Smooth muscle cell (in vitro differentiated cells): ENCODE results near the gene RBM22. TPM values are rescaled to one million over a fixed set of nuclear protein-coding genes. Genes with fewer than 3 reads are reported as not detected.

Experiments used
- DNase-seq: peaks from one replicate; lab custom pipeline; 2025; ENCODE audit not compliant: unreplicated experiment; lab: John Stamatoyannopoulos, UW
- H2AFZ ChIP-seq: fragments of 200-600 bp; sonication (generic); 2 replicates; pipeline ENCODE4 v1.6.0; 2016; ENCODE audit warnings: antibody characterized with exemption, low read depth, mild to moderate bottlenecking
- H3F3A ChIP-seq: fragments of 200-600 bp; sonication (generic); 2 replicates; pipeline ENCODE4 v1.6.0; 2017; ENCODE audit warnings: antibody characterized with exemption, low read depth
- H3K27ac ChIP-seq: fragments of 200-600 bp; sonication (generic); 2 replicates; pipeline ENCODE4 v1.5.1; 2016; ENCODE audit warnings: low read depth, mild to moderate bottlenecking
- H3K27me3 ChIP-seq: fragments of 200-600 bp; sonication (generic); 2 replicates; pipeline ENCODE4 v1.6.1; 2016; ENCODE audit warnings: low read depth, mild to moderate bottlenecking
- H3K36me3 ChIP-seq: fragments of 200-600 bp; sonication (generic); 2 replicates; pipeline ENCODE4 v1.5.1; 2016; ENCODE audit warnings: low read depth
- H3K4me1 ChIP-seq: fragments of 200-600 bp; sonication (generic); 2 replicates; pipeline ENCODE4 v1.5.1; 2016; ENCODE audit warnings: low read depth
- H3K4me2 ChIP-seq: fragments of 200-600 bp; sonication (generic); 2 replicates; pipeline ENCODE4 v1.6.0; 2016; ENCODE audit warnings: mild to moderate bottlenecking
- H3K4me3 ChIP-seq: fragments of 200-600 bp; sonication (generic); 2 replicates; pipeline ENCODE4 v1.5.1; 2016; ENCODE audit warnings: mild to moderate bottlenecking
- H3K79me2 ChIP-seq: fragments of 200-600 bp; sonication (generic); 2 replicates; pipeline ENCODE4 v1.6.0; 2016; ENCODE audit warnings: low read depth, mild to moderate bottlenecking
- H3K9ac ChIP-seq: fragments of 200-600 bp; sonication (generic); 2 replicates; pipeline ENCODE4 v1.6.0; 2016; ENCODE audit warnings: low read depth
- H3K9me3 ChIP-seq: fragments of 200-600 bp; sonication (generic); replicated peaks from 2 replicates; pipeline ENCODE4 v1.5.1; 2016; ENCODE audit warnings: low read depth
- H4K20me1 ChIP-seq: fragments of 200-600 bp; sonication (generic); 2 replicates; pipeline ENCODE4 v1.6.0; 2016; ENCODE audit warnings: low read depth
- CTCF ChIP-seq: fragments of 200-600 bp; sonication (generic); IDR thresholded peaks from 2 replicates; pipeline ENCODE4 v1.5.1; 2017; ENCODE audit warnings: borderline replicate concordance, mild to moderate bottlenecking, antibody characterized with exemption; ENCODE audit not compliant: insufficient read depth, poor library complexity, severe bottlenecking
- WGBS: methylation state at CpG from one replicate; pipeline ENCODE4 v1.1.7; 2016; ENCODE audit warnings: low lambda C conversion rate; 5-methylcytosine and 5-hydroxymethylcytosine counted together
- polyA plus RNA-seq: library from polyadenylated mRNA; unstranded; fragments of >200 nt; fragmentation: Nextera tagmentation; extraction: Ambion mirVana; gene quantifications from 2 replicates; pipeline ENCODE4 v1.2.1, GENCODE V29; 2016
- total RNA-seq: library from RNA; depleted of rRNA; stranded (reverse); fragments of >200 nt; gene quantifications from 2 replicates; pipeline ENCODE4 v1.2.3, GENCODE V29; 2014

RBM22 gene
- total and polyA plus RNA-seq, 2 experiments from 2014 or later, result 48.6 to 64.0 TPM

- Histone ChIP-seq H3K4me3 (no peak overlapping the region), H3K4me2 (peak overlapping the region; percentile 67), H3K27me3 (no peaks in the 10 kb centered on the region), H4K20me1 (no peaks in the 10 kb centered on the region), H3K9ac (no peak overlapping the region), H3K36me3 (no peaks in the 10 kb centered on the region), H3K4me1 (peaks cover 5% of the 10 kb centered on the region), H2AFZ (no peak overlapping the region), H3K27ac (peak overlapping the region; percentile 92), H3K79me2 (no peaks in the 10 kb centered on the region), H3K9me3 (no peaks in the 10 kb centered on the region), H3F3A (peaks cover 19% of the 10 kb centered on the region)
- no peak for TF ChIP-seq CTCF
- WGBS, result 80% methylated on average over 6 of the region's 6 CpGs
- no peak for DNase-seq
Measured at GRCh38 chr5:150675069-150675468, 25.8 kb downstream of the RBM22 start.

GRCh38 chr5:150674341-150674821 lies 26.5 kb downstream of the RBM22 start:
- no peaks in the 10 kb centered on the region for H3K36me3 ChIP-seq
- H3K9ac ChIP-seq, result peak overlapping the region; percentile 41
- H3K4me1 ChIP-seq, result peaks cover 5% of the 10 kb centered on the region
- no peak for TF ChIP-seq CTCF
- no peak overlapping the region for H2AFZ ChIP-seq
- peaks cover 19% of the 10 kb centered on the region for H3F3A ChIP-seq
- DNase-seq, result no peak
- H3K27me3 ChIP-seq, result no peaks in the 10 kb centered on the region
- no peaks in the 10 kb centered on the region for H4K20me1 ChIP-seq
- H3K4me2 ChIP-seq, result peak overlapping the region; percentile 67
- H3K79me2 ChIP-seq, result no peaks in the 10 kb centered on the region
- WGBS, result 67% methylated on average over 4 of the region's 4 CpGs
- H3K27ac ChIP-seq, result peak overlapping the region; percentile 92
- no peaks in the 10 kb centered on the region for H3K9me3 ChIP-seq
- H3K4me3 ChIP-seq, result no peak overlapping the region

GRCh38 chr5:150672884-150673275 lies 28.0 kb downstream of the RBM22 start:
- Histone ChIP-seq H4K20me1 (no peaks in the 10 kb centered on the region), H3K79me2 (no peaks in the 10 kb centered on the region), H3K27ac (peak overlapping the region; percentile 92), H3K4me2 (peak overlapping the region; percentile 92), H3K4me3 (peak overlapping the region; percentile 53), H3K27me3 (no peaks in the 10 kb centered on the region), H3K9me3 (no peaks in the 10 kb centered on the region), H2AFZ (no peak overlapping the region), H3F3A (peaks cover 19% of the 10 kb centered on the region), H3K36me3 (no peaks in the 10 kb centered on the region), H3K9ac (no peak overlapping the region), H3K4me1 (peaks cover 5% of the 10 kb centered on the region)
- DNase-seq, result no peak
- no peak for TF ChIP-seq CTCF
- WGBS, result 57% methylated on average over 7 of the region's 7 CpGs

GRCh38 chr5:150672237-150672883 lies 28.5 kb downstream of the RBM22 start:
- peak overlapping the region; percentile 4 for H3K9ac ChIP-seq
- peak overlapping the region; percentile 53 for H3K4me3 ChIP-seq
- WGBS, result 2% methylated on average over 34 of the region's 38 CpGs
- H2AFZ ChIP-seq, result peak overlapping the region; percentile 67
- peaks cover 5% of the 10 kb centered on the region for H3K4me1 ChIP-seq
- H4K20me1 ChIP-seq, result no peaks in the 10 kb centered on the region
- TF ChIP-seq CTCF, result no peak
- H3F3A ChIP-seq, result peaks cover 19% of the 10 kb centered on the region
- no peaks in the 10 kb centered on the region for H3K27me3 ChIP-seq
- H3K9me3 ChIP-seq, result no peaks in the 10 kb centered on the region
- H3K4me2 ChIP-seq, result peak overlapping the region; percentile 92
- H3K27ac ChIP-seq, result peak overlapping the region; percentile 92
- no peak for DNase-seq
- no peaks in the 10 kb centered on the region for H3K79me2 ChIP-seq
- H3K36me3 ChIP-seq, result no peaks in the 10 kb centered on the region
